Measurements from ENCODE around the gene CTCFL.

The CTCFL gene

GRCh38 chr20:57505979-57506378 is 19.0 kb downstream of the CTCFL start:
- H3K4me2 ChIP-seq (ENCODE audit: low read length), result no peak overlapping the region
- no peak overlapping the region for H3K4me3 ChIP-seq (ENCODE audit: low read depth, low read length)
- H4K91ac ChIP-seq (ENCODE audit: low read depth, low read length), result no peak overlapping the region
- H4K8ac ChIP-seq (ENCODE audit: low read depth, low read length), result no peak overlapping the region
- no peak overlapping the region for H3K27ac ChIP-seq (ENCODE audit: low read depth, low read length)
- no peak overlapping the region for H3K23ac ChIP-seq (ENCODE audit: low read length)
- H3K27me3 ChIP-seq (ENCODE audit: insufficient read depth, low read length), result no peaks in the 10 kb centered on the region
- no peak overlapping the region for H2BK5ac ChIP-seq (ENCODE audit: low read depth, low read length, poor library complexity)
- peaks cover 6 to 8% of the 10 kb centered on the region in 2 experiments for H3K4me1 ChIP-seq (ENCODE audit: control insufficient read depth in 1 of 2, insufficient read depth in 2 of 2, low read length in 2 of 2)
- WGBS (ENCODE audit: extremely low coverage, insufficient coverage, insufficient read length), result no CpG with 5 or more reads among the region's 6 CpGs
- no peak overlapping the region for H2BK12ac ChIP-seq (ENCODE audit: low read length)
- H3K14ac ChIP-seq (ENCODE audit: low read length), result no peak overlapping the region
- no peak overlapping the region for H2BK120ac ChIP-seq (ENCODE audit: insufficient read depth, low read length, poor library complexity)
- no peak overlapping the region for H4K12ac ChIP-seq (ENCODE audit: low read depth, low read length)
- no peaks in the 10 kb centered on the region for H3K36me3 ChIP-seq (ENCODE audit: control insufficient read depth in 1 of 2, insufficient read depth in 2 of 2, low read length in 2 of 2)
- H3K4ac ChIP-seq (ENCODE audit: low read depth, low read length), result no peak overlapping the region
- no peak for DNase-seq
- no peaks in the 10 kb centered on the region for H3K79me2 ChIP-seq (ENCODE audit: control insufficient read depth, insufficient read depth, low read length, poor library complexity)
- no peak overlapping the region for H2AK5ac ChIP-seq (ENCODE audit: low read length)
- no peak overlapping the region for H2AFZ ChIP-seq (ENCODE audit: insufficient read depth, low read length, poor library complexity)
- peaks cover 3% of the 10 kb centered on the region for H3K9me3 ChIP-seq (ENCODE audit: insufficient read depth, low read depth, low read length)
- no peak overlapping the region for H3K9ac ChIP-seq (ENCODE audit: low read length)
- peaks cover 1% of the 10 kb centered on the region for H3K79me1 ChIP-seq (ENCODE audit: low read length)
- no peak overlapping the region for H3K18ac ChIP-seq (ENCODE audit: low read length)

GRCh38 chr20:57504411-57504810 is 20.5 kb downstream of the CTCFL start:
- no peak overlapping the region for H4K91ac ChIP-seq (ENCODE audit: low read depth, low read length)
- H3K9me3 ChIP-seq (ENCODE audit: insufficient read depth, low read depth, low read length), result peaks cover 3% of the 10 kb centered on the region
- no CpG with 5 or more reads among the region's 6 CpGs for WGBS (ENCODE audit: extremely low coverage, insufficient coverage, insufficient read length)
- H3K23ac ChIP-seq (ENCODE audit: low read length), result no peak overlapping the region
- H3K27me3 ChIP-seq (ENCODE audit: insufficient read depth, low read length), result no peaks in the 10 kb centered on the region
- peaks cover 2% of the 10 kb centered on the region for H3K79me1 ChIP-seq (ENCODE audit: low read length)
- H2BK5ac ChIP-seq (ENCODE audit: low read depth, low read length, poor library complexity), result no peak overlapping the region
- no peak overlapping the region for H3K18ac ChIP-seq (ENCODE audit: low read length)
- H2AK5ac ChIP-seq (ENCODE audit: low read length), result no peak overlapping the region
- no peak overlapping the region for H3K4me3 ChIP-seq (ENCODE audit: low read depth, low read length)
- no peak overlapping the region for H3K27ac ChIP-seq (ENCODE audit: low read depth, low read length)
- H2BK120ac ChIP-seq (ENCODE audit: insufficient read depth, low read length, poor library complexity), result no peak overlapping the region
- H3K9ac ChIP-seq (ENCODE audit: low read length), result no peak overlapping the region
- no peak overlapping the region for H2AFZ ChIP-seq (ENCODE audit: insufficient read depth, low read length, poor library complexity)
- H3K4me2 ChIP-seq (ENCODE audit: low read length), result no peak overlapping the region
- no peak overlapping the region for H2BK12ac ChIP-seq (ENCODE audit: low read length)
- H3K14ac ChIP-seq (ENCODE audit: low read length), result no peak overlapping the region
- peaks cover 6 to 10% of the 10 kb centered on the region in 2 experiments for H3K4me1 ChIP-seq (ENCODE audit: control insufficient read depth in 1 of 2, insufficient read depth in 2 of 2, low read length in 2 of 2)
- H4K8ac ChIP-seq (ENCODE audit: low read depth, low read length), result no peak overlapping the region
- no peaks in the 10 kb centered on the region for H3K79me2 ChIP-seq (ENCODE audit: control insufficient read depth, insufficient read depth, low read length, poor library complexity)
- H3K36me3 ChIP-seq (ENCODE audit: control insufficient read depth in 1 of 2, insufficient read depth in 2 of 2, low read length in 2 of 2), result no peaks in the 10 kb centered on the region
- H3K4ac ChIP-seq (ENCODE audit: low read depth, low read length), result no peak overlapping the region
- DNase-seq, result no peak
- H4K12ac ChIP-seq (ENCODE audit: low read depth, low read length), result no peak overlapping the region

GRCh38 chr20:57503035-57503658 is 21.8 kb downstream of the CTCFL start:
- WGBS (ENCODE audit: extremely low coverage, insufficient coverage, insufficient read length), result no CpG with 5 or more reads among the region's 20 CpGs
- no peak overlapping the region for H3K9ac ChIP-seq (ENCODE audit: low read length)
- H3K9me3 ChIP-seq (ENCODE audit: insufficient read depth, low read depth, low read length), result peaks cover 3% of the 10 kb centered on the region
- H2BK5ac ChIP-seq (ENCODE audit: low read depth, low read length, poor library complexity), result no peak overlapping the region
- no peak overlapping the region for H3K4me3 ChIP-seq (ENCODE audit: low read depth, low read length)
- no peaks in the 10 kb centered on the region for H3K27me3 ChIP-seq (ENCODE audit: insufficient read depth, low read length)
- no peak overlapping the region for H2AFZ ChIP-seq (ENCODE audit: insufficient read depth, low read length, poor library complexity)
- no peaks in the 10 kb centered on the region for H3K36me3 ChIP-seq (ENCODE audit: control insufficient read depth in 1 of 2, insufficient read depth in 2 of 2, low read length in 2 of 2)
- peaks cover 6 to 13% of the 10 kb centered on the region in 2 experiments for H3K4me1 ChIP-seq (ENCODE audit: control insufficient read depth in 1 of 2, insufficient read depth in 2 of 2, low read length in 2 of 2)
- no peak overlapping the region for H4K8ac ChIP-seq (ENCODE audit: low read depth, low read length)
- no peak for DNase-seq
- peaks cover 2% of the 10 kb centered on the region for H3K79me1 ChIP-seq (ENCODE audit: low read length)
- H2AK5ac ChIP-seq (ENCODE audit: low read length), result no peak overlapping the region
- H2BK12ac ChIP-seq (ENCODE audit: low read length), result no peak overlapping the region
- H3K4me2 ChIP-seq (ENCODE audit: low read length), result no peak overlapping the region
- H3K79me2 ChIP-seq (ENCODE audit: control insufficient read depth, insufficient read depth, low read length, poor library complexity), result no peaks in the 10 kb centered on the region
- H3K18ac ChIP-seq (ENCODE audit: low read length), result no peak overlapping the region
- no peak overlapping the region for H3K14ac ChIP-seq (ENCODE audit: low read length)
- no peak overlapping the region for H2BK120ac ChIP-seq (ENCODE audit: insufficient read depth, low read length, poor library complexity)
- no peak overlapping the region for H3K4ac ChIP-seq (ENCODE audit: low read depth, low read length)
- no peak overlapping the region for H4K12ac ChIP-seq (ENCODE audit: low read depth, low read length)
- no peak overlapping the region for H4K91ac ChIP-seq (ENCODE audit: low read depth, low read length)
- H3K27ac ChIP-seq (ENCODE audit: low read depth, low read length), result no peak overlapping the region
- no peak overlapping the region for H3K23ac ChIP-seq (ENCODE audit: low read length)

- peaks cover 6 to 13% of the 10 kb centered on the region in 2 experiments for H3K4me1 ChIP-seq (ENCODE audit: control insufficient read depth in 1 of 2, insufficient read depth in 2 of 2, low read length in 2 of 2)
- H4K8ac ChIP-seq (ENCODE audit: low read depth, low read length), result no peak overlapping the region
- H3K9me3 ChIP-seq (ENCODE audit: insufficient read depth, low read depth, low read length), result peaks cover under 1% of the 10 kb centered on the region
- H3K4ac ChIP-seq (ENCODE audit: low read depth, low read length), result no peak overlapping the region
- no peak overlapping the region for H3K4me3 ChIP-seq (ENCODE audit: low read depth, low read length)
- no peak overlapping the region for H3K9ac ChIP-seq (ENCODE audit: low read length)
- no peak overlapping the region for H3K14ac ChIP-seq (ENCODE audit: low read length)
- H2BK5ac ChIP-seq (ENCODE audit: low read depth, low read length, poor library complexity), result no peak overlapping the region
- no peak overlapping the region for H3K27ac ChIP-seq (ENCODE audit: low read depth, low read length)
- peak; percentile 46 to 58 for DNase-seq
- H4K12ac ChIP-seq (ENCODE audit: low read depth, low read length), result no peak overlapping the region
- no peaks in the 10 kb centered on the region for H3K36me3 ChIP-seq (ENCODE audit: control insufficient read depth in 1 of 2, insufficient read depth in 2 of 2, low read length in 2 of 2)
- H2BK120ac ChIP-seq (ENCODE audit: insufficient read depth, low read length, poor library complexity), result no peak overlapping the region
- H3K23ac ChIP-seq (ENCODE audit: low read length), result no peak overlapping the region
- no peaks in the 10 kb centered on the region for H3K27me3 ChIP-seq (ENCODE audit: insufficient read depth, low read length)
- WGBS (ENCODE audit: extremely low coverage, insufficient coverage, insufficient read length), result no CpG with 5 or more reads among the region's 6 CpGs
- no peak overlapping the region for H2BK12ac ChIP-seq (ENCODE audit: low read length)
- peaks cover 2% of the 10 kb centered on the region for H3K79me1 ChIP-seq (ENCODE audit: low read length)
- H4K91ac ChIP-seq (ENCODE audit: low read depth, low read length), result no peak overlapping the region
- H2AK5ac ChIP-seq (ENCODE audit: low read length), result no peak overlapping the region
- H3K18ac ChIP-seq (ENCODE audit: low read length), result no peak overlapping the region
- no peak overlapping the region for H3K4me2 ChIP-seq (ENCODE audit: low read length)
- no peak overlapping the region for H2AFZ ChIP-seq (ENCODE audit: insufficient read depth, low read length, poor library complexity)
- no peaks in the 10 kb centered on the region for H3K79me2 ChIP-seq (ENCODE audit: control insufficient read depth, insufficient read depth, low read length, poor library complexity)
Measured at GRCh38 chr20:57502336-57502700, 22.6 kb downstream of the CTCFL start.

All from trophoblast cell (in vitro differentiated cells and primary cell).